Measurements from ENCODE around the gene TBC1D17.
A peak's percentile ranks its signal among the peaks of the same experiment; 100 is the strongest.

Gene TBC1D17

DNA sequence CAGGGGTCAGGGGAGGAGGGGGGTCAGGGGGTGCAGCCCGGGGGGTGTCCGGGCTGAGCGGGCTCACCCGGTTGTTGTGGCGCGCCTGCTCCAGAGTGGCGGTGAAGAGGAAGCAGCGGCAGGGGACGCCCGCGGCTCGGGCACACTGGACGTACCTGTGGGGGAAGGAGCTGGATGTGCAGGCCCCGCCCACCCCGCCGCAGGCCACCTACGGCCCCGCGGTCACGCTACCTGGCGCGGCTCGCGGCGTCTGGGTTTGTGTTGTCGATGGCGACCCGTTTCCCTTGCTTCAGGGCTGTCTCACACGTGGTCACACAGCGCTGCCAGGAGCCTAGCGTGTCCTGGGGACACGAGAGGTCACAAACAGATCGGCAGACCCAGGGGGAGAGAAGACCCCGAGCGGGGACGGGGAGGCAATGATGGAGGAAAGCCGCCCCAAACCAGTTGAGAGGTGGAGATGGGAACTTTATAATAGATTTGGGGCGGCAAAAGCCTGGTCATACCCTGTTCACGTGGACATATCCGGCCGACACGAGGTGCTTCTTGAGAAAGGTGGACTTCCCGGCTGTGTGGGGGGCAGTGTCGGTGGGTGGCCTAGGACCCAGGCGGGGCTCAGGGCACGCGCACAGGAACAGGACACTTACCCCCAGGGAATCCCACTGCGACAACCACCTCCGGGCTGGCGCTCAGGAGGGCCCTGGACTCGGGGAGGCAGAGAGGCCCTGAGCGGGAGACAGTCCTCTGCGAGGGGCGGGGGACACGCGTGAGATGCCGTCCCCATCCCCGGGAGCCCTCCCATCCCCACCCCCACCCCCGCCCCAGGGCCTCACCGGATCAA, 15.7 kb upstream of the TBC1D17 start:
- ATAC-seq: no peak

DNA sequence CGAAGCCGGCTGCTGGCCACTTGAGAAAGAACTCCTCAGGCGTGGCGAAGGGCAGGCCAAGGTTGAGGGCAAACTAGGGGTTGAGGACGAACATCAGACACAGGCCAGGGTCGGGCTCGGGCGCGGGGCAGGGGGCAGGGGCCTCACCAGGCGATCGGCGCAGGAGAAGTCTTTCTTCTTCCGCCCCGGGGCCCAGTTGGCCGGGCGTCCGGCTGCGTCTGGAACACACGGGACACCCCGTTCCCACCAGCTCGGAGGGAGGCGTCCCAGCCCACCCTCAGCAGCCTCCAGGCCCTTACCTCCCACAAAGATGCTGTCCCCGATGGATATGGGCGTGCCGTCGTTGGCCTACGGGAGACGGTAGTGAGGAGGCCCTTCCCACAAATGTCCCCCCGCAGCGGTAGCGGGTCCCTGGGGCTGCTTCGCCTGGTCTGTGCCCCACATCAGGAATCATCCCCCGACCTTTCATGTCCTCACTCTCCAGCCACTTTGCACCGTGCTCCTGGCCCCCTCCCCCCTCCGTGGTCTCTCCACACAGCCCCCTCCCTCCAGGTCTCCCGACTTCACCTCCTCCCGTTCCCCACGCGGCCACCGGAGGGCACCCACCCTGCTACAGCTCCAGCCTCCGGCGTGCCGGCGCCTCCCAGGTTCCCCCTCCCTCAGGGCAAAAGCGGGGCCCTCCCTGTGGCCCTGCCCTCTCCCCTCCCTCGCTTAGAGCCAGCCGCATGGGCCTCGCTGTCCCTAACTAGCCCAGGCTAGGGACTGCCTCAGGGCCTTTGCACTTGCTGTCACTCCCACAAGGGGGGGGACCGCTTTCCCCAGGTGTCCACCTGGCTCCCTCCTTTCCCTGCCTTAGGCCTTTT, 14.9 kb upstream of the TBC1D17 start:
- peak; percentile 48 for DNase-seq
- ATAC-seq: no peak

More for the DNA sequence above, 15.7 kb upstream of the TBC1D17 start:
- no peak for DNase-seq

DNA sequence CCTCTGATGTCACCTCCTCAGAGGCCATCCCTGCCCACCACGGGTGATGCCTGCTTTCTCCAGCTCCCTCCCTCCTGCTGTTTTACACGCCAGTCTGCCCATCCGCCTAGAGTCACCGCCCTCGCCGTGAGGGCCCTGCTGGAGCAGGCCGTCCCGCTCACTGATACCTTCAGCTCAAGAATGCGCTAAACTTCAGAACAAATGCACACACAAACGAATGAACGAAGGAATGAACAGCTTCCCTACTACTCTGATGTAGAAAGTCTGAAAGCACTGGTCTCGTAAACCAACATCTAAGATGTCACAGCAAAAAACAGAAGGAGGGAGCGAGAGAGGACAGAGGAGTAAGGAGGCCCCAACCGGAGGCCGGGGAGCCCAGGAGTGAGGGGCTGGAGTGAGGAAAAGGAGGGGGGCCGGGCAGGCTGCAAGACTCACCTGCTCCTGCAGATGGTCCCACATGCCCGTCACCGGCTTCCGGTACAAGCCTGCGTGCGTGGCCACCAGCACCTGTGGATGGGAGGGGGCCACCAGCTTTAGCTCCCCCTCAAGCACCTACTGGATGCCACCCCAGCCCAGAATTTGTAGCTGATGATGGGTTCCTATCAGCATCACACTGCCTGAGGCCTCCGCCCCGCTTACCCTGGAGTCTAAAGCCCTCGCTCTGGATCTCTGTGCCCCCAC, 14.1 kb upstream of the TBC1D17 start:
- no peak for DNase-seq
- no peak for ATAC-seq

DNA sequence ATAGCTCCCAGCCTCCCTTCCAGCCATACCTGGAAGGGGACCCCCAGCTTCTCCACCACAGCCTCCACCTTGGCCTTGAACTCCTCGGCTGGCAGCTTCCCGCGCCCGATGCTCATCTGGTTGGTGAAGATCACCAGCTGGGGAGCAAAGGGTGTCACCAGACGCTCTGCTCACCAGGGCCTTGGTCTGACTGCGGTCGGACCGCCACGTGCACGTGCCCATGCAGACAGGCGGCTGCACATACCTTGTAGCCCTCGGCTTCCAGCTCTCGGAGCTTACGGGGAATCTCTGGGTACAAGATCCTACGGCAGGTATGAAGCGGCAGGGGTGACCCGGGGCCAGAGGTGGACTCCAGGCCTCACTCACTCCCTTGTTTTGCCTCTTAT, 13.6 kb upstream of the TBC1D17 start:
- ATAC-seq: no peak
- no peak for DNase-seq

DNA sequence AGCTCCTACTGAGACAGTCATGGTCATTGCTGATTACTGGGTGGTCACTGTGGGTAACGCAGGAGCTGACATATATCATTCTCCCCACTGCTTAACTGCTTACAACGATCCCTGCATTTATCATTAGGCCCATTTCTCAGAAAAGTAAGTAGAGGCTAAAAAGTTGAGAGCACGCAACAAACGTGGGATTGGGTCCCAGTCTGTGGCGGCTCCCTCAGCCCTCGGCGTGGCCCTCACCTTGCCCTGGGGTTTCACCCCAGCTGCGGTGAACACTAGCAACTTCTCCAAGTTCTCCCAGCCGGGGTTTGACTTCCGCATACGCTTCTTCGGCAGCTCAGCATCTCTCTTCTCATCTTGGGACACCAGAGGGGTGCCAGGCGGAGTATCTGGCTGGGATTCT, 12.6 kb upstream of the TBC1D17 start:
- no peak for DNase-seq
- no peak for ATAC-seq

DNA sequence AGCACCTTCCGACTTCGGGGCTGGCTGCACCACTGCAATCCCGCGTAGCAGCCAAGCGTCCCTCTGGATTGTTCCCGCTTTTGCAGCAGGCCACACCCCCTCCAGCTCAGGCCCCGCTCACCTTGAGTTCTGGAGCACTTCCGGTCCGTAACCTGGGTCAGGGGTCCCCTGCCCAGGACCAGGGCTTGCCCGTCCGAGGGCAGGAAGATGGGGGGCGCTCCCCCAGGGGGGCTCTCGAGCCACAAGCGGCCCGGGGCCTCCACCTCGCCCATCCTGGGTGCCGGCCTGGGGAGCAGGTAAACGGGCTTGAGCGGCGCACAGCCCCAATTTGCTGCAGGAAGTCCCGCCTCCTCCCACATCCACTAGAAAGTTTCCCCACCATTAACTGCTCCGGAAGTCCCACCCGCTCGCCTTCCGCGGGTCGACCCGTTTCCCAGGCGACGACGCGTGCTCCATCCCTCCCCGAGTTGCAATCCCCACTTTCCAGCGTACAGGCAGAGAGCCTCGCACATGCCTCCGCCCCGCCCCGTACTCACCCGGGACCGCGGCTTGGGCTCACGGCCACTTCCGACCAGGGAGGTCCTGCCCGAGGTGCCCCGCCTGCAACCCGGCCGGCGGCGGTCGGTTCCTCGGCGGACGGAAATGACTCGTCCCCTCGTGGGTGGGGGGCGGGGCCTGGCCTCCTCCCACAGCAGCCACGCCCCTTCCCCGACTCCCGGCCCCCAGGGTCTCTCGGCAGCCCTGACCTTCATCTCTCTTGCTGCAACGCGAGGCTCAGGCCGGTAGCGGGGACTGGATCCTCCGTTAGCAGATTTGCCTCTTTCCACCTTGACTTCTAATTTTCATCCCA, 10.3 kb upstream of the TBC1D17 start, which contains the start of gene PNKP:
TSS of gene PNKP (minus strand) at position 644 of the 850 bp plus-strand sequence. CDS start at position 272, 372 bp downstream.
- ATAC-seq (peak; percentile 54), DNase-seq (peak; percentile 86)

DNA sequence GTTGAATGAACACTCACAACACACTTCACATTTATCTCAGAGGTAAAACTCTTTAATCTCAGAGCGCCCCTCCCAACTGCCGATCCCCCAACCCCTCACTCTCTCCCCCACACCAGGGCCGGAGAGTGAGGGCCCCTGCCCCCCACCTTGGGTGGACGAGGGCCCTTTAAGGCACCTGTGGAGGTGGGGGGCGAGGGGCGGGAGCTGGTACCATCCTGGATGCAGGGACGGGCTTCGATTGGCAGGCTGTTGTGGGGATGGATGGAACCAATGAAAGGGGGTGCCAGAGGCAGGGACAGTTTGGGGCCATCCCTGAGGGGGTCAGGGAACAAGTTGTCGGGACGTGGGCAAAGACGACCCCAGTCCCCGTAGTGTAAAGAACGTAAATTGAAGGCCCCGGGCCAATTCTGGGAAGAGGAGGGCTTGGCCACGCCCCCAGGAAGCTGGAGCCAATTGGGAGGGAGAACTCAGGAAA, 8.5 kb upstream of the TBC1D17 start:
- ATAC-seq (peak; percentile 6), DNase-seq (no peak)

DNA sequence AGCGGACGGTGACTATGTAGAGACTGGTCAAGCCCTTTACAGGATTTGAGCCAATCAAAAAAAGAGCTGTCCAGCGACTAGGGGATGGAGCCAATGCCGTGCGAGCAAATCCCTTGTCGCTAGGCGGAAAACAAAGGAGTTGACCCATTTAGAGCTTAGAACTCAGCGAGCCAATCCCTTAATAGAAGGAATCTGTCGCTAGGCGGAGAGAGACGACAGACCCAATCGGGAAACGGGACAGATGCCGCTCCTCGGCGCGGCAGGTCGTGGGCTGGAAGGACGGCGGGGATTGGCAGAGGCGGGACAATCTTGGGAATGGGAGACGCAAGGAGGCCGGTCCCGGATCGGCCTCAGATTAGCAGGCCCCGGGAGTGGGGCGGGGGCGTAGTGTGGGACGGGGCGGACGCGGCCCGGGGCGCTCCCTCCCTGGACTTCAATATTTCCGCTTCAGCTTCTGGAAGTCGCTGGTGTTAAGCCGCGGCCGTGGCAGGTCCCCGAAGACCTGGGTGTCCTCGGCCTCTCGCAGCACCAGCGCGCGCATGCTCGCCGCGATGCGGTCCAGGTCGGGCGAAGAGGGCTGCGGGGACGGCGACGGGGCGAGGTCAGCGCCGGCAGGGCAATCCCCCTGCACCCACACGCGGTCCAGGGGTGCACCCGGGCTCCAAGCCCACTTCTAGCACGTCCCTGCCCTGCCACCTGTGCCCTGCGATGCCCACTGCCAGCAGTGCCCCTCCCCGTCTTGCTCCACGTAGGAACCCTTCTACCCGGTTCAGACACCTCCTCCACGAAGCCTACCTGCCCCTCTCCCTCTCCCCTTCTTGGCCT, 7.8 kb upstream of the TBC1D17 start:
- DNase-seq: peak; percentile 89
- ATAC-seq: peak; percentile 84

DNA sequence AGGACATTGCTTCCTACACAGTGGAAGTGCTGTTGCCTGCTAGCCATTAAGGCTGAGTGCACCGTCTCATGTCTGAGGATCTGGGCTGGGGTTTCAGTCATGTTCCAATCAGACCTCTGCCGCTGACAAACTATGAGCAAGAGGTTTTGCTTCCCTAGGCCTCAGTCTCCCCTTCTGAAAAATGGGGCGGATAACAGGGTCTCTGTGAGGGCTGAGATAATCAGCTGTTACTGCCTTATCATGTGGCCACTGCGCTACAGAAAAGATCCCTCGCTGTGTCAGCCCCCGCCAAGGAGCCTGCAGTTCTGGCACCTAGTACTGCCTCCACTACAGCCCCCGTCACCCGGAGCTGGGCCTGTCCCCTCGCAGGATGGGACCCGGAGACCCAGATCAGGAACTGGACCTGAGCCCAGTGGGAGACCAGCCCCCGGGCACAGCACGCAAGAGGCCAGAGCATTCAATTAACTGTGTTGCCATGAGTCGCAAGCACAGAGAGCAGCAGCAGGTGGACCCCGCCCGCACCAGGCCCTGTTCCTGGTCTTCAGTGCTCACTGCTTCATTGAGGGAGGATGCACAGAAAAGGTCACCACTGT, 7.1 kb upstream of the TBC1D17 start:
- ATAC-seq (no peak), DNase-seq (no peak)

DNA sequence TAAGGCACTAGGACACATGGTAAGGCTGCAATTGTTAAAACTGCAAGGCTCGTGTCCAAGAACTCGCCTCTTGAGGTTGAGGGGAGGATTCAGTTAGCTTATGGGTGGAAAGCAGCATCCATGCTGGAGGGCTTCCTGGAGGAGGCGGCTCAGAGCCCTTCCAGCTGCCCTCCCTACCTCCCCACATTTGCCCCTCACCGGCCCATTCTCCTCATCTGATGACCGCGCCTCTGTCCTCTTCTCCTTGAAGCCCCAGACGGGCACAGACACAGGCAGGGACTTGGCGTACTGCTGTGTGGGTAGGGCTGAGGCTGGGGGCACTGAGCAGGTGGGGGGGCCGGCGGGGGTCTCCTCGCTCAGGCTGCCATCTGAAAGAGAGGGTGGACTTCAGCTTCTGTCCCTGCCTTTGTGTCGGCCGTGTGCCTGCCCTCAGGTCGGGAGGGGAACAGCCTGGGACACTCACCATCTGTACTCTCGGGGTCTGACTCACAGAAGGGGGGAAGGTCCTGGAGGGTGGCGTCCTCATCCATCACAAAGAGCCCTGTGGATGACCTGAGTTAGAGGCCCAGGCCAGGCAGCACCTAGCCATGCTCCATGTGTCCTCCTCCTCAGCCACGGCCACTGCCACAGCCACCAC, 6.0 kb upstream of the TBC1D17 start:
- DNase-seq (no peak), ATAC-seq (no peak)

DNA sequence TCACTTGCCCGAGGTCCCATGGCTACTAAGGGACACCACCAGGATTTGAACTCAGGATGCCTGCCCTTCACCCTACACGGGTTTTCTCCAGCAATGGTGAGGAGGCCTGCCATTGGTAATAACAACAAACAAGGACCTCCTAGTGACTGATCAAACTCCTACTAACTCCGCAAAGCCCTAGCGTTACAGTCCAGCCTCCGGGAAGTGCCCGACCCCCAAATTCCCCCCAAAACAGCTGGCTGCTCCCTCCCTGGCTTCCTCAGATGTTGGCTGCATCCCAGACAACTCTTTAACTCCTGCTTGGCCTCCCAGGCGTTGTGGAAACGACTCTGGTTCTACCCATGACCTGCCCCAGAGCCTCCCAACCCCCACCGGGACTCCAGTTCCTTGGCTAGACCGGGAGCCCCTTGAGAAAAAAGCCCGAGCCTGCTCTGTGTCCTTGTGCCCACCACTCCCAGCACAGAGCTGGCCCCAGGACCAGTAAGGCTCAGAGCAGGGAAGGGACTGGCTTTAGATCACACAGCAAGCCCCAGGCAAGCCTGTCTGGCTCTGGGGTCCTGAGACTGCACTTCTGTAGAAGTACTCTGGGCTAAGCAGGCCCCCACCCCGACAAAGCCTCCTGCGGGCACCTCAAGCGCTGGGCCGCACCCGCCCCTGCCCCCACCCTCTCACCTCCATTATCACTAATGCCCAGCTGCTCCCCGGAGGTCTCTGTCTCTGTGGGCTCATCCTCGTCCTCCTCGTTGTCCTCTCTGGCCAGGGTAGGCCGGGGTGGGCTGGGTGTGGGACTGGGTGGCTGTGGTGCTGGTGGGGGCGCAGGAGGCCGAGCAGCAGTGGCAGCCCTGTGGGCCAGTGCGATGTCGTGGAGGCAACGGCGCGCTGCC, 5.0 kb upstream of the TBC1D17 start:
- DNase-seq (no peak), ATAC-seq (no peak)

DNA sequence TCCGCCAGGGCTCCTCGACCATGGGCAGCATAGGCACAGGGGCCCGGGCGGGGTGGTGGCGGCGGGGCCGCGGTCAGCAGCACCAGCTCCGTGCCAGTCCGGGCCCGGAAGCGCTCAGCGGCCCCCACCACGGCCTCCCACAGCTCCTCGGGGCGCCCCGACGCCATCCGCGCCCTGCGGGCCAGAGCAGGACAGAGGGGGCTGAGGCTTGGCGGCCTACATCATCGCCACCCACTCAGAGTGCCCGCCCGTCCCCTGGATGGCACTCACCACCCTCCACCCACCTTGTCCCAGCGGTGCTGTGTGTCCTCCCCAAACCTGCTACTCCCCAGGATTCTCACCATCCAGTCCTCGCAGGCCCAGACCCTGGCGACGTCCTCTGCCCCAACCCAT, 4.4 kb upstream of the TBC1D17 start:
- DNase-seq (no peak), ATAC-seq (no peak)

DNA sequence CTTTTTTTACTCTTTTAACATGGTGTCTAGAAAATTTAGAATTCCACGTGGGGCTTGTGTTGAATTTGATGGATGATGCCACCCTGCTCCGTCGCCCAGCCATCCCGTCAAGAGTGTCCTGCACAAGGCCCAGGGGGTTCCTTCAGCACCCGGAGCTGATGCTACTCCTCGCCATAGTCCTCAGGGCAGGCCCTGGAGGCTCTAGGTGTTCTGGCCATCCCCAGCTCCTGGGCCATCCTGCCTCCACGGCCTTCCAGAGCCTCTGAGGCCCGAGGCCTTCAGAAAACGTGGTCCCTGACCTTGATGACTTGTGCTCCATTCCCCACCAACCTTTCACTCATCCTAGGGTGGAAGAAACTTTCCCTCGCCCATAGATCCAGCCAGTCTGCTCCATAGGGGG, 3.7 kb upstream of the TBC1D17 start:
- ATAC-seq (no peak), DNase-seq (no peak)

DNA sequence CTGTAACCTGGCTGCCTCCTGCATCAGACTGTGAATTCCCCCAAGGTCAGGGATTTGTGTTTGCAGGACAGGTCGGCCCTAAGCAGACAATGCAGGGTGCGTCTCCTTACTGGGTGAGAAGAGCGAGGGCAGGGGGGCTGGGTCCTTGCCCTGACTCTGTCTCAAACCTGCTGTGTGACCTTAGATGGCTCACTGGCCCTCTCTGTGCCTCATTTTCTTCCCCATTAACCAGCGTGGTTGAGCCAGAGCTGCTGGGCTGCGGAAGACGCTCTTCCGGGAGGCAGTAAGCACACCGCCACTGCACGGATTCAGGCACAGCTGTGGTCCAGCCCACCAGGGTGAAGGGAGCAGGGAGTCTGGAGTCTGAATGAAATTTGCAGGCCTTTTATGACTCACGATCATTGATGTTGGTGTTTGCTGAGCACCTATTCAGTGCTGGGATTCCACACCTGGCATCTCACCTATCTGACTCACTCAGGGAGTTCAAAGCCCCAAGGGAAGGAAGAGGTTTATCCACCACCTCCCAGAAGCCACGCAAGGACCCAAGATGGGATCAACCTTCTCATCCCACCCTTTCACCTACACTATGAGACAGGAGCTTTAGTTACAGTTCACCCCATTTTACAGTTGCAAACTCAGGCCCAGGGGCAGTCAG, 2.9 kb upstream of the TBC1D17 start:
- DNase-seq: no peak

DNA sequence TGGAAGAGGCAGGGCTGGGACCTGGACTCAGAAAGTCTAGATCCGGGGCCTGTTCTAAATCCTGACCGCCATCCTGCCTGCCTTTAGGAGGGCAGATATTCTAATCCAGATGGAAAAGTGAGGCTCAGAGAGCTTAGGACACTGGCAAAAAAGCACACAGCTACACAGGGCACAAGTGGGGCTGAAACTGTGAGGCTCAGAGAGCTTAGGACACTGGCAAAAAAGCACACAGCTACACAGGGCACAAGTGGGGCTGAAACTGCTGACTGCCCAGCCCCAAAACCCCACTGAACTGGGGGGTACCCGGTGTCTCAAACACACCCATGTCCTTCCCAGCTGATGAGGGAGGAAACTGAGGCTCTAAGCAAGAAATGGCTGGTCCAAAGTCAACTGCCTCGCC, 2.3 kb upstream of the TBC1D17 start:
- DNase-seq (no peak), ATAC-seq (no peak)

More for the DNA sequence above, 2.9 kb upstream of the TBC1D17 start:
- ATAC-seq: no peak

DNA sequence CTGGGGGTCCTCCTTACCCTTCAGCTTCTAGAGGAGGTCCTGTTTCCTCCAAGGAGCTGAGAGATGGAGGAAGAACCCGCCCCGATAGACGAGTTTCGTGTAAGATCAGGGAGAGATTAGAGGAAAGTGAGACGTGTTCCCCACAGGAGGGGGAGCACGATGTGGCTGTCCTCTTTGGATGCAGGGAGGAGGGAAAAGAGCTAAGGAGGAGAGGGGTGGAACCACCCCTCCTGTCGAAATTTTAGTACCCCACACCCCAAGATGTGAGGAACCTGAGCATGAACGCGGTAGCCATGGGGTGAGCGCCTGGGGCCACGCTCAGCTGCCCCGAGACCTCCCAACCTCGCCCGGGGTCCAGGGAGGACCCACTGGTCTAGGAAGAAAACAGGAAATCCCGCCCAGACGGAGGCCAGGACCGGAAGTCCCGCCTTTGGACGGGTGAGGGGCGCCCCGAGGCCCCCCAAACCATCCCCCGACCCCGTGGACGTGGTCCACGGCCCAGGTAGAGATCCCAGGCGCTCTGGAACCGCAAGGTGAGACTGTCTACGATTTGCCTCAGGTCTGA, 1.6 kb upstream of the TBC1D17 start:
- no peak for ATAC-seq
- DNase-seq: peak; percentile 70

DNA sequence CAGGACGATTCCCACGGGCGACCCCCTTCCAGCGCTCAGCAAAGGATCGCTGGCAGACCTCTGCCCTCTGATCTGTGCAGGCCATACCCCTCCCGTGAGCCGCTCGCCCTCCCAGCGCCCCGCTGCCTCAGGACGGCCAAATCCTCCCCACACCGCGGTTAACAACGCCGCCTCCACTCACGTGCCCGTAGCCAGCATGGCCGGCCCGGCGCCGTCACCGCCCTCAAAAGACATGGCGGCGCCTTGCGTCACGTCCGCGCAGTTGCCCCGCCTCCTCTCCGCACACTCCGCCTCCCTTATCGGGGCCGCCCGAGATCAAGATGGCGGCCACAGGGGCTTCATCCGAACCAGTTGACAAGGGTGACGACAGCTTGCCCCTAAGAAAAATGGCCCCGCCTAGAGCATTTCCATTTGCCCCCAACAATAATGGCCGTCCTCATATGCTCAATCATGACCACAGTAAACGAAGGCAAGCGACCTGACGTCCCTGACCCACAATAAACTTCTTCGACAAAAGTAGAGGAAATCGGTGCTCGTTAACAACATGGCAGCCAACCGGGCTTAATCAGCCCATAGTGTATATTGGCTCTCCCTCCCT, 981 bp upstream of the TBC1D17 start:
- ATAC-seq (peak; percentile 53), DNase-seq (peak; percentile 97)
